GM23248 (cell line): ENCODE data around the gene DENND2D.

Source experiments
- EZH2 ChIP-seq: fragments of 200-600 bp; sonication (generic); IDR thresholded peaks from 2 replicates; pipeline ENCODE4 v1.6.1; 2018; ENCODE audit warnings: antibody characterized with exemption, mild to moderate bottlenecking; ENCODE audit not compliant: insufficient read depth, poor library complexity, severe bottlenecking
- EZH2phosphoT487 ChIP-seq: fragments of 200-600 bp; sonication (generic); IDR thresholded peaks from 2 replicates; pipeline ENCODE4 v1.6.1; 2018; ENCODE audit warnings: antibody characterized with exemption, moderate library complexity, mild to moderate bottlenecking, low read depth; ENCODE audit not compliant: insufficient read depth

DNA sequence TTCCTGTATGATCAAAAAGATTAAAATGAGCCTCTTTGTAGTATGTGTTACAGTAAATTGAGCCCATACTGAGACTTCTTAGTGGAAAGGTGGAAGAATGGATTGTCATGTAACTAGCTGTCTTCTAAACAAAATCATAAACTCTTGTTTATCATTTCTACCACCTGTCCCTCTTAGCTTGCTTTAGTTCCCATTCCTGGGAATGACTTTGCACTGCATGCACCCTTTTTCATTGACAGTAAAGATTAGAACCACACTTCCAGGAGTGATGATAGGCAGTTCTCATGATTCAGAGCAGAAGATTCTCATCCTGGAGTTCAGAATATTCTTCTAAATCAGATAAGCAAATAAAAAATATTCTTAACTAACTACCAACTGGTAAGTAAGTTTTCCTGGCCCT is 28.0 kb downstream of the DENND2D start:
- no peak for TF ChIP-seq EZH2phosphoT487
- TF ChIP-seq EZH2: no peak
